PC-9 (cell line): ENCODE results near the gene PCGF1.

Source experiments
- CTCF ChIP-seq: fragments of 200-600 bp; sonication (generic); conservative IDR thresholded peaks from 2 replicates; pipeline ENCODE4 v1.6.1; 2017; ENCODE audit warnings: mixed run types, antibody characterized with exemption, mild to moderate bottlenecking, moderate library complexity
- EZH2 ChIP-seq: fragments of 200-600 bp; sonication (generic); IDR thresholded peaks from 2 replicates; pipeline ENCODE4 v1.8.0; 2017; ENCODE audit warnings: antibody characterized with exemption, low read depth

- TF ChIP-seq CTCF (no peak), EZH2 (no peak)
Observed at GRCh38 chr2:74522516-74522915, 15.0 kb upstream of the PCGF1 start.
